GM12865 (cell line): ENCODE measurements around the gene AADACL3.

ENCODE experiments used
- DNase-seq: peaks from one replicate; pipeline ENCODE4 v3.0.0; 2010; ENCODE audit warnings: low read depth
- H3K4me3 ChIP-seq: 2 replicates; pipeline ENCODE4 v1.5.1; 2011; ENCODE audit warnings: mild to moderate bottlenecking, low read depth, low read length, control low read depth
- CTCF ChIP-seq: IDR thresholded peaks from 2 replicates; pipeline ENCODE4 v1.5.1; 2011; ENCODE audit warnings: low read length, control low read depth, low read depth, inconsistent platforms; ENCODE audit not compliant: insufficient read depth; ENCODE audit errors: missing control alignments

AADACL3 gene

GRCh38 chr1:12773438-12773837, 57.5 kb downstream of the AADACL3 start, which contains the start of gene PRAMEF12:
Gene PRAMEF12, plus strand, starts transcription at chr1:12773738. Its CDS starts 1,130 bp downstream, at chr1:12774868.
- no peak for DNase-seq
- TF ChIP-seq CTCF: no peak
- no peak within 1 kb of the TSS for H3K4me3 ChIP-seq

- TF ChIP-seq CTCF: no peak
- DNase-seq: no peak
- H3K4me3 ChIP-seq: no peak overlapping the region
These were observed 59.0 kb downstream of the AADACL3 start for GRCh38 chr1:12774801-12775345.

- no peak for DNase-seq
- no peak for TF ChIP-seq CTCF
- H3K4me3 ChIP-seq: no peak overlapping the region
These were observed 59.5 kb downstream of the AADACL3 start for GRCh38 chr1:12775443-12775842.

GRCh38 chr1:12776801-12777557, 61.1 kb downstream of the AADACL3 start:
- H3K4me3 ChIP-seq: no peak overlapping the region
- no peak for DNase-seq
- TF ChIP-seq CTCF: no peak
